GM12872 (cell line): ENCODE data around the gene TXNDC5.

Experiments used
- TF ChIP-seq, protein P1 (sequence below): IDR thresholded peaks from 3 replicates; pipeline ENCODE4 v1.5.1; 2011; ENCODE audit warnings: low read depth, mild to moderate bottlenecking, low read length, moderate library complexity; ENCODE audit not compliant: insufficient read depth

TXNDC5 gene

DNA sequence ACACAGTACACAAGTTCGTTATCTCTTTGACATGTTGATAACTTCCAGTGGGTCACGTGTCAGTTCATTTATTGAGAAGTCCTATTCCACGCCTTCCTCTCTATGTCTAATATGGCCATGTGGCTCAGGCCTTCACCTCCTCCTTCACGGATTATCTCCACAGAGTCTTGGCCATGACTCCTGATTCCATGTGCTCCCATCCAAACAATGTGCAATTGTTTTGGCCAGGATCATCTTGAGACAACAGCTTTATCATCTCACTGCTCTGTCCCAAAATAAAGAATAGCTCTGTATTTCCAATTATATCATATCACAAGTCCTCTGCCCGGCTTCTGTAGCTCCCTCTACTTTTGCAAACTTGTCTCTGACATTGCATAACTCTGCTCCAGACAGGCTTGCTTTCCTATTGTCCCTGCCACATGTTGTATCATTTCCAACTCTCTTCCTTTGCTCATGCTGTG, 11.1 kb upstream of the TXNDC5 start:
- TF ChIP-seq, protein P1, sequence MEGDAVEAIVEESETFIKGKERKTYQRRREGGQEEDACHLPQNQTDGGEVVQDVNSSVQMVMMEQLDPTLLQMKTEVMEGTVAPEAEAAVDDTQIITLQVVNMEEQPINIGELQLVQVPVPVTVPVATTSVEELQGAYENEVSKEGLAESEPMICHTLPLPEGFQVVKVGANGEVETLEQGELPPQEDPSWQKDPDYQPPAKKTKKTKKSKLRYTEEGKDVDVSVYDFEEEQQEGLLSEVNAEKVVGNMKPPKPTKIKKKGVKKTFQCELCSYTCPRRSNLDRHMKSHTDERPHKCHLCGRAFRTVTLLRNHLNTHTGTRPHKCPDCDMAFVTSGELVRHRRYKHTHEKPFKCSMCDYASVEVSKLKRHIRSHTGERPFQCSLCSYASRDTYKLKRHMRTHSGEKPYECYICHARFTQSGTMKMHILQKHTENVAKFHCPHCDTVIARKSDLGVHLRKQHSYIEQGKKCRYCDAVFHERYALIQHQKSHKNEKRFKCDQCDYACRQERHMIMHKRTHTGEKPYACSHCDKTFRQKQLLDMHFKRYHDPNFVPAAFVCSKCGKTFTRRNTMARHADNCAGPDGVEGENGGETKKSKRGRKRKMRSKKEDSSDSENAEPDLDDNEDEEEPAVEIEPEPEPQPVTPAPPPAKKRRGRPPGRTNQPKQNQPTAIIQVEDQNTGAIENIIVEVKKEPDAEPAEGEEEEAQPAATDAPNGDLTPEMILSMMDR, result no peak

DNA sequence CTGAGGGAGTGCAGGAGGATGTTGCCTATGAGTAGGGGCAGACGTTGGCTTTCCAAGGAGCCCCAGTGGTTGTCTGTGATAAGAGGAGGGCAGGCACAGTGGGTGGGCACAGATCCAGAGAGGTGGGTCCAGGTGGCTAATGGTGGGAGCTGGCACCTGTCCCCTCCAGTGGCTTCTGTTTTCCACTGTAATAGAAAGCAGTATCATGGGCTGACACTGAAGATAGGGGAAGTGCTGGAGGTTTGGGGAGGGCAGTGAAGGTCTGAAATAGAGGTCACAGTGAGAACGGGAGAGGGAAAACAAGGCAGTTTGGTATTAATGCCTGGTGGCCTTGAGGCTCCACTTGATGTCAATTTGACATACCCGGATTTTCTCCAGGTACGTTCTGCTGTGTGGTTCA, 10.5 kb upstream of the TXNDC5 start:
- TF ChIP-seq, protein P1, result no peak

DNA sequence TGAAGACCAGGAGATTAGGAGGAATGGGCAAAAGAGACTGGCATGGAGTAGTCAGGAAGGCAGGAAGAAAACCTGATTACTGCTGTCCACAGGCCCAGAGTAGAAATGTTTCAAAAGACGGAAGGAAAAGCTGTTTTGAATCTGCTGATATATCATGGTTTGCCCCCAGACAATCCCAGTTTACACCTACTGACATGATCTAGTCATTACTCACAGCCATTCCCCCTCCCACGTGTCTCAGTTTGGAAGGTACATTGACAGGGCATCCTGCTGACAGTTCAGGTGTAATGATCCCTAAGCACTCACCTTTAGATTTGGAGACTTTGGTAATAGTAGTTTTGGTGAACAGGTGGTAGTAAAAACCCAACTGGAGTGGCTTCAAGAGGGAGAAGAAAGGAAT, 9.8 kb upstream of the TXNDC5 start:
- TF ChIP-seq, protein P1, result no peak

DNA sequence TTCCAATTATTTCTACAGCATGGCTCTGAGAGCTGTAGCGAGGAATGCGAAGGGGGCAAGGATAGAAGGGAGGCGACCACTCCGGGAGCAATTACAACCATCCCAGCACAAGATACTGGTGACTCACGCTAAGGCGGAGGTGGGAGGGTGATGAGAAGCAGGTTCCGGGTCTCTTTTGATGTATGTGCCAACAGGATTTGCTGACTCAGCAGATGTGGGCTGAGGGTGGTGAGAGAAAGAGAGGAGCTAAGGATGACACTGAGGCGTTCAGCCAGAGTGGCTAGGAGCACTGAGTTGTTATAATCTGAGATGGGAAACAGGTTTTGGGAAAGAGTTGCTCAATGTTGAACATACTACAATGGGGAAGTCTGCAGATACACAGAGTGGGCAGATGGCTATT, 9.3 kb upstream of the TXNDC5 start:
- TF ChIP-seq, protein P1, result no peak

DNA sequence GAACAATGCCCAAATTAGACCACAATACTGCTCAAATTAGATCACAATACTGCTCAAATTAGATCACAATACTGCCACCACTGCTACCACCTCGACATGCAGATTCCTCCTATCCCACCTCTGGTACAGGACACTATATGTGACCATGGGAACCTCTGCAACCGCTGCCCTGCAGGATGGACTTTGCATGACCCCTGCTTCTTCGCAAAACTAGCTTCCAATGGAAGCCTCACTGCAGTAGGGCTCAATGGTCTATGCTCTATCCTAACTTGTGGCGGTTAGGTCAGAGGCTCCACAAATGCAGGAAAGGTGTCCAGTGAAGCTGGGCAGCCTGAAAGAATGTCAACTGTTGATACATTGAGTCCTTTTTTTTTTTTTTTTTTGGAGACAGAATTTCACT, 7.8 kb upstream of the TXNDC5 start:
- TF ChIP-seq, protein P1, result no peak

DNA sequence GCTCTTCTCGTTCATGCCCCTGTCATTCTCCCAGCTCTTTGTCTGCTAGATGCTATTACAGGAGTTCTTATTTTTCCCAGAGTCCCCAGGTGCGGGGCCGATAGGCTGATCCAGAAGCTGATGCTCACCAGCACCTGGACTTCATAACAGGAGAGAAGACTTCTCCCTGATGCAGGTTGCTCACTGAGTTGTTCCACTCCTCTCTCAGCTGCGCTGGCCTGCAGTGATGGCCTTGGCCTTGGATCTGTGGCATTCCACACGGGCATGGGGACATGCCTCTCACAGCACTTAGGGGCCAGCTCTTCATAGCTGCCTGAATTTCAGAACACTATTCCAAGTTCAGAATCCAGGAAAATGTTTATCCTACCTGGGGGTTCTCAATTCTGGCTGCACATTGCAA, 7.1 kb upstream of the TXNDC5 start:
- TF ChIP-seq, protein P1, result no peak

DNA sequence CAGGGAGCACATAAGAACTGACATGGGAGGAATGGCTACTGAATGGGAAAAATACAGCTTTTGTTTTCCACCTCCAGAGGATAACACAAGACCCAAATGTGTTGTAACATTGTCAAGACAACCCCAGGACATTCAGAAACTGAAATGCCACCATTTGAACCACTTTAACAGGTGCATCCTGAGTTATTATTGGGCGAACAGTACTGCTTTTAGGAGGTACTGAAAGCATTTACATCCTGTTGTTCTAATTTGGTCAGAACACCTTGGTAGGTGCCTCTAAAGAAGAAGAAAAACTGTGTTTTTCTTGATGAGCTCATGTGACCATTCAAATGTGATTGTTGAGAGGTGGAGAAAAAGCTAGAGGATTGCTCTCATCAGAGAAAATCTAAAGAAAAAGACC, 6.4 kb upstream of the TXNDC5 start:
- TF ChIP-seq, protein P1, result no peak
